ENCODE results near the gene PRCD. TPM values are rescaled to one million over a fixed set of nuclear protein-coding genes. Genes with fewer than 3 reads are reported as not detected.

PRCD gene
- total RNA-seq, 4 donors from 2014 or later, result 8.0 to 15.6 (median 11.3) TPM

- no peak for TF ChIP-seq CTCF (IDR thresholded peaks at IDR 0.05; ENCODE audit: low read depth)
These were observed 21.5 kb downstream of the PRCD start for GRCh38 chr17:76561332-76561731.

- TF ChIP-seq CTCF (IDR thresholded peaks at IDR 0.05; ENCODE audit: low read depth), result no peak
These were observed 22.0 kb downstream of the PRCD start for GRCh38 chr17:76561799-76562268.

GRCh38 chr17:76562734-76563148 is 22.9 kb downstream of the PRCD start:
- TF ChIP-seq CTCF (IDR thresholded peaks at IDR 0.05; ENCODE audit: low read depth), result no peak

GRCh38 chr17:76565728-76566612 is 26.1 kb downstream of the PRCD start:
- TF ChIP-seq CTCF (IDR thresholded peaks at IDR 0.05; ENCODE audit: low read depth), result no peak

- TF ChIP-seq CTCF (IDR thresholded peaks at IDR 0.05; ENCODE audit: low read depth), result no peak
These were observed 26.7 kb downstream of the PRCD start for GRCh38 chr17:76566613-76566943.

GRCh38 chr17:76566988-76567431 is 27.2 kb downstream of the PRCD start:
- no peak for TF ChIP-seq CTCF (IDR thresholded peaks at IDR 0.05; ENCODE audit: low read depth)

- no peak for TF ChIP-seq CTCF (IDR thresholded peaks at IDR 0.05; ENCODE audit: low read depth)
These were observed 28.0 kb downstream of the PRCD start for GRCh38 chr17:76567634-76568432.

All from subcutaneous adipose tissue (tissue), 4 donors.